ENCODE results near the gene PNMT. TPM values are rescaled to one million over a fixed set of nuclear protein-coding genes. Genes with fewer than 3 reads are reported as not detected.

The PNMT gene
- polyA plus RNA-seq, 1 of the 3 experiments (the other 2 are of a cell fraction) = 0.07 TPM

DNA sequence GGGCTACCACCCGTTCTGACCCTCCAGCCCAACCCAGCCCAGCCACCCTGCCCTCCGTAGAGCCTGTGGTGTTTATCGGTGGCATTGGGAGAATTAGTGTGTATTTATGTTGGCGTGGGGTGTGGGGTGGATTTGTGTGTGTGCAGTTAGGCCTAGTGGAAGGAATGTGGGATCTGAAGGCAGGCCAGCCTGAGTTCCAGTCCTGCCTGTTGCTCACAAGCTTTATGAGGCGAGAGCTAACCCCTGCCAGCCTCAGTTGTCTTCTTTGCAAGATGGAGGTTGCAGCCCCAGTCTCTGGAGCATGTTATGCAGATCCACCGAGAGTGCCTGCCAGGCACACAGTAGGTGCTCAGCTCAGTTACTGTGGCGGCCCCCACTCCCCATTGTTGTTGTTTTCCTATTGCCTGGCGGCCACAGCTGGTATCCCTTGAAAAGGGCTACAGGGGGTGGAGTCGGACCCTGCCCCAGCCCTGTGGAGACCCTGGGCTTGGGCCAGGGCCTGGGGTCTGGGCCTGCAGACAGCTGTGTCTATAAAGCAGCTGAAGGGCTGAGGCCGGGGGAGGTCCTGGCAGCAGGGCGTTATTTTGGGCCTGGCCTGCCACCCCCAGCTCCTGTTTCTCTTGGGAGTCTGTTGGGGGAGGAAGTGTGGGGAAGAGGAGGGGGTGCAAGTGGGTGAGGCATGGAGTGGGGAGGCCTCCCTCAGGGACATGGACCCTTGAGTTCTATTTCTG is 36.7 kb downstream of the PNMT start:
- TF ChIP-seq GABPA (IDR thresholded peaks at IDR 0.05; ENCODE audit: low read depth) = no peak
- TF ChIP-seq, protein P1, sequence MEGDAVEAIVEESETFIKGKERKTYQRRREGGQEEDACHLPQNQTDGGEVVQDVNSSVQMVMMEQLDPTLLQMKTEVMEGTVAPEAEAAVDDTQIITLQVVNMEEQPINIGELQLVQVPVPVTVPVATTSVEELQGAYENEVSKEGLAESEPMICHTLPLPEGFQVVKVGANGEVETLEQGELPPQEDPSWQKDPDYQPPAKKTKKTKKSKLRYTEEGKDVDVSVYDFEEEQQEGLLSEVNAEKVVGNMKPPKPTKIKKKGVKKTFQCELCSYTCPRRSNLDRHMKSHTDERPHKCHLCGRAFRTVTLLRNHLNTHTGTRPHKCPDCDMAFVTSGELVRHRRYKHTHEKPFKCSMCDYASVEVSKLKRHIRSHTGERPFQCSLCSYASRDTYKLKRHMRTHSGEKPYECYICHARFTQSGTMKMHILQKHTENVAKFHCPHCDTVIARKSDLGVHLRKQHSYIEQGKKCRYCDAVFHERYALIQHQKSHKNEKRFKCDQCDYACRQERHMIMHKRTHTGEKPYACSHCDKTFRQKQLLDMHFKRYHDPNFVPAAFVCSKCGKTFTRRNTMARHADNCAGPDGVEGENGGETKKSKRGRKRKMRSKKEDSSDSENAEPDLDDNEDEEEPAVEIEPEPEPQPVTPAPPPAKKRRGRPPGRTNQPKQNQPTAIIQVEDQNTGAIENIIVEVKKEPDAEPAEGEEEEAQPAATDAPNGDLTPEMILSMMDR (IDR thresholded peaks at IDR 0.05) = peak; percentile 17; the same call in 1 of the 2 replicates
- H3K27me3 ChIP-seq (ENCODE audit: insufficient read depth) = no peaks in the 10 kb centered on the region; the same call in 1 of the 2 replicates
- no peak overlapping the region for H3K27ac ChIP-seq (ENCODE audit: low read depth in 2 of 2, low read length in 1 of 2)
- H3F3A ChIP-seq (replicated peaks; ENCODE audit: insufficient read depth) = no peaks in the 10 kb centered on the region
- POLR2A ChIA-PET = interaction anchor here (0.6 kb wide), 1 partner anchor 8 kb away, joined by 4 read pairs; no protein-coding TSS in a partner anchor
- CTCF ChIA-PET = interaction anchor here (0.6 to 1.6 kb wide), 3 partner anchors 9 to 81 kb away, joined by 3 to 6 read pairs (median 3); partner anchors contain the start of gene MIEN1
- 73% methylated on average over 8 of the region's 11 CpGs for WGBS (ENCODE audit: low lambda C conversion rate)
- no peak overlapping the region for H3K4me2 ChIP-seq
- no peaks in the 10 kb centered on the region for H3K36me3 ChIP-seq (replicated peaks in 1 of 2; ENCODE audit: control insufficient read depth in 1 of 2, insufficient read depth in 2 of 2, low read length in 1 of 2)
- H4K20me1 ChIP-seq (ENCODE audit: insufficient read depth) = no peaks in the 10 kb centered on the region
- no peaks in the 10 kb centered on the region for H3K9me3 ChIP-seq
- no peak overlapping the region for H3K4me3 ChIP-seq (ENCODE audit: low read depth in 2 of 2, low read length in 1 of 2)
- H3K79me2 ChIP-seq (ENCODE audit: insufficient read depth) = no peaks in the 10 kb centered on the region
- no peaks in the 10 kb centered on the region for H3K9me2 ChIP-seq
- H2AFZ ChIP-seq (ENCODE audit: low read depth) = no peak overlapping the region
- DNase-seq = no peak
- no peak overlapping the region for H3K9ac ChIP-seq
- no peaks in the 10 kb centered on the region for H3K4me1 ChIP-seq (ENCODE audit: control insufficient read depth in 1 of 2, insufficient read depth in 2 of 2, low read depth in 1 of 2, low read length in 1 of 2)

DNA sequence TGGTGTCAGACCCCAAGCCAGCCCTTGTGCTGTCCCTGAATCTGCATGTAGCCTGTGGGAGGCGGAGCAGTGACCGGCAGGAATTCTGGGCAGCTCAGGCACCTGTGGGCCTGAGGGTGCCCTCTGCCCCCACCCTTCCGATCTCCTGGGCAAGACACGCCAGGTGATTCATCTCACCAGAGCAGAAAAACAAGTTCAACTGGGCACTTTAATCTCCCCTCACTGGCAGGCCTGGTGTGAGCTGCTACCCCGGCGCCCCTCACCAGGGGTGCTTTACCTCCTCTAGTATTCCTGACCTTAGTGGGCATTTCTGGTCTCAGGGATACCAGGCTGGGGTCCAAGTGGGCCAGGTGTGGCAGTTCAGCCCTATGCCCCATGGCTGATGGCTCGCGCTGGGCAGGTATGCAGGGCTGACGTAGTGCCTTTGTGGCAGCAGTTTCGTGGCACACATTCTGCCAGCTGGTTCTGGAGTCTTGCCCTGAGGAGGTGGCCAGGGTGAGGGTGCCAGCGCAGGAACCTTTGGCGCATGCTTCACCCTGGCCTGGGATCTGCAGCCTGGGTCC is 37.6 kb downstream of the PNMT start:
- no peaks in the 10 kb centered on the region for H4K20me1 ChIP-seq (ENCODE audit: insufficient read depth)
- POLR2A ChIA-PET = no interaction called here
- H2AFZ ChIP-seq (ENCODE audit: low read depth) = no peak overlapping the region

More for the DNA sequence above, 37.6 kb downstream of the PNMT start:
- Histone ChIP-seq H3K4me3 (ENCODE audit: low read depth in 2 of 2, low read length in 1 of 2) (no peak overlapping the region), H3K9me3 (no peaks in the 10 kb centered on the region), H3F3A (replicated peaks; ENCODE audit: insufficient read depth) (no peaks in the 10 kb centered on the region), H3K36me3 (replicated peaks in 1 of 2; ENCODE audit: control insufficient read depth in 1 of 2, insufficient read depth in 2 of 2, low read length in 1 of 2) (no peaks in the 10 kb centered on the region), H3K79me2 (ENCODE audit: insufficient read depth) (no peaks in the 10 kb centered on the region), H3K9ac (no peak overlapping the region), H3K27ac (ENCODE audit: low read depth in 2 of 2, low read length in 1 of 2) (no peak overlapping the region), H3K9me2 (no peaks in the 10 kb centered on the region), H3K4me1 (ENCODE audit: control insufficient read depth in 1 of 2, insufficient read depth in 2 of 2, low read depth in 1 of 2, low read length in 1 of 2) (no peaks in the 10 kb centered on the region), H3K4me2 (no peak overlapping the region), H3K27me3 (ENCODE audit: insufficient read depth) (no peaks in the 10 kb centered on the region; the same call in 1 of the 2 replicates)
- DNase-seq = no peak
- CTCF ChIA-PET = interaction anchor here (0.9 kb wide), 2 partner anchors 82 to 84 kb away, joined by 3 read pairs; no protein-coding TSS in a partner anchor
- TF ChIP-seq GABPA (IDR thresholded peaks at IDR 0.05; ENCODE audit: low read depth) (no peak), CHD2 (IDR thresholded peaks at IDR 0.05; ENCODE audit: low read length, partially characterized antibody) (no peak), MXI1 (IDR thresholded peaks at IDR 0.05; ENCODE audit: low read depth, low read length) (no peak), EP300 (IDR thresholded peaks at IDR 0.05; ENCODE audit: borderline replicate concordance in 1 of 2, low read depth in 1 of 2, low read length in 1 of 2) (no peak), ELF1 (IDR thresholded peaks at IDR 0.05) (no peak), MEF2A (IDR thresholded peaks at IDR 0.05; ENCODE audit: borderline replicate concordance, low read depth) (no peak), POLR2AphosphoS5 (IDR thresholded peaks at IDR 0.05; ENCODE audit: low read depth, low read length) (no peak)
- TF ChIP-seq, protein P2, sequence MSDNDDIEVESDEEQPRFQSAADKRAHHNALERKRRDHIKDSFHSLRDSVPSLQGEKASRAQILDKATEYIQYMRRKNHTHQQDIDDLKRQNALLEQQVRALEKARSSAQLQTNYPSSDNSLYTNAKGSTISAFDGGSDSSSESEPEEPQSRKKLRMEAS (IDR thresholded peaks at IDR 0.05; ENCODE audit: low read depth) = no peak
- TF ChIP-seq, protein P3, sequence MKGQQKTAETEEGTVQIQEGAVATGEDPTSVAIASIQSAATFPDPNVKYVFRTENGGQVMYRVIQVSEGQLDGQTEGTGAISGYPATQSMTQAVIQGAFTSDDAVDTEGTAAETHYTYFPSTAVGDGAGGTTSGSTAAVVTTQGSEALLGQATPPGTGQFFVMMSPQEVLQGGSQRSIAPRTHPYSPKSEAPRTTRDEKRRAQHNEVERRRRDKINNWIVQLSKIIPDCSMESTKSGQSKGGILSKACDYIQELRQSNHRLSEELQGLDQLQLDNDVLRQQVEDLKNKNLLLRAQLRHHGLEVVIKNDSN (IDR thresholded peaks at IDR 0.05; ENCODE audit: borderline replicate concordance, low read depth) = no peak
- TF ChIP-seq, protein P4, sequence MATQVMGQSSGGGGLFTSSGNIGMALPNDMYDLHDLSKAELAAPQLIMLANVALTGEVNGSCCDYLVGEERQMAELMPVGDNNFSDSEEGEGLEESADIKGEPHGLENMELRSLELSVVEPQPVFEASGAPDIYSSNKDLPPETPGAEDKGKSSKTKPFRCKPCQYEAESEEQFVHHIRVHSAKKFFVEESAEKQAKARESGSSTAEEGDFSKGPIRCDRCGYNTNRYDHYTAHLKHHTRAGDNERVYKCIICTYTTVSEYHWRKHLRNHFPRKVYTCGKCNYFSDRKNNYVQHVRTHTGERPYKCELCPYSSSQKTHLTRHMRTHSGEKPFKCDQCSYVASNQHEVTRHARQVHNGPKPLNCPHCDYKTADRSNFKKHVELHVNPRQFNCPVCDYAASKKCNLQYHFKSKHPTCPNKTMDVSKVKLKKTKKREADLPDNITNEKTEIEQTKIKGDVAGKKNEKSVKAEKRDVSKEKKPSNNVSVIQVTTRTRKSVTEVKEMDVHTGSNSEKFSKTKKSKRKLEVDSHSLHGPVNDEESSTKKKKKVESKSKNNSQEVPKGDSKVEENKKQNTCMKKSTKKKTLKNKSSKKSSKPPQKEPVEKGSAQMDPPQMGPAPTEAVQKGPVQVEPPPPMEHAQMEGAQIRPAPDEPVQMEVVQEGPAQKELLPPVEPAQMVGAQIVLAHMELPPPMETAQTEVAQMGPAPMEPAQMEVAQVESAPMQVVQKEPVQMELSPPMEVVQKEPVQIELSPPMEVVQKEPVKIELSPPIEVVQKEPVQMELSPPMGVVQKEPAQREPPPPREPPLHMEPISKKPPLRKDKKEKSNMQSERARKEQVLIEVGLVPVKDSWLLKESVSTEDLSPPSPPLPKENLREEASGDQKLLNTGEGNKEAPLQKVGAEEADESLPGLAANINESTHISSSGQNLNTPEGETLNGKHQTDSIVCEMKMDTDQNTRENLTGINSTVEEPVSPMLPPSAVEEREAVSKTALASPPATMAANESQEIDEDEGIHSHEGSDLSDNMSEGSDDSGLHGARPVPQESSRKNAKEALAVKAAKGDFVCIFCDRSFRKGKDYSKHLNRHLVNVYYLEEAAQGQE (IDR thresholded peaks at IDR 0.05; ENCODE audit: low read depth, low read length) = no peak
- WGBS (ENCODE audit: low lambda C conversion rate) = 79% methylated on average over 9 of the region's 12 CpGs
